OCI-M2 (cell line): ENCODE measurements around the gene C3orf20.

Source experiments
- DNase-seq: peaks from one replicate; lab custom pipeline; 2025; ENCODE audit not compliant: unreplicated experiment; lab: John Stamatoyannopoulos, UW

The C3orf20 gene

GRCh38 chr3:14810070-14810791 lies 135.3 kb downstream of the C3orf20 start:
- no peak for DNase-seq

GRCh38 chr3:14810801-14811661 lies 136.1 kb downstream of the C3orf20 start:
- DNase-seq = no peak

DNA sequence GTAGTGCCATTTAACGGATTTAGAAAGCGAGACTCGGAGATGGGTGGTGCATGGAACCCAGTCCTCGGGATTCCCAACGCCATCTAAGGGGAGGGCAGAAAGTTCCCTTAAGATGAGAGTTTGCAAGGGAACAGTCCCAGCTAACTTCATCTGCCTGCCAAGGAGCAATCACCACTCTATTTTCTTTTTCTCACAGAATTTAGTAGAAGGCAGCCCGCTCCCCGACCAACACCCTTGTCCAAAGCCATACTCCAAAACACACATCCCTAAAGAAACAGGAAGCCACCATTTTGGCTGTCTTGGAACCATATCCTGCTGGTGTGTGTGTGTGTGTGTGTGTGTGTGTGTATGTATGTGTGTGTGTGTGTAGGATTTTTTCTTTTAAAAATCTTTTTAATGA lies 136.7 kb downstream of the C3orf20 start:
- DNase-seq = no peak

GRCh38 chr3:14812196-14812790 lies 137.4 kb downstream of the C3orf20 start:
- DNase-seq = no peak

GRCh38 chr3:14814411-14814871 lies 139.5 kb downstream of the C3orf20 start:
- DNase-seq = no peak

- DNase-seq = no peak
These were observed 141.4 kb downstream of the C3orf20 start for GRCh38 chr3:14816359-14816758.

- DNase-seq = no peak
These were observed 144.0 kb downstream of the C3orf20 start, which contains the start of gene FGD5 for GRCh38 chr3:14818804-14819500. Gene FGD5, plus strand, starts transcription at chr3:14818962. Its CDS starts 110 bp downstream, at chr3:14819072.

DNA sequence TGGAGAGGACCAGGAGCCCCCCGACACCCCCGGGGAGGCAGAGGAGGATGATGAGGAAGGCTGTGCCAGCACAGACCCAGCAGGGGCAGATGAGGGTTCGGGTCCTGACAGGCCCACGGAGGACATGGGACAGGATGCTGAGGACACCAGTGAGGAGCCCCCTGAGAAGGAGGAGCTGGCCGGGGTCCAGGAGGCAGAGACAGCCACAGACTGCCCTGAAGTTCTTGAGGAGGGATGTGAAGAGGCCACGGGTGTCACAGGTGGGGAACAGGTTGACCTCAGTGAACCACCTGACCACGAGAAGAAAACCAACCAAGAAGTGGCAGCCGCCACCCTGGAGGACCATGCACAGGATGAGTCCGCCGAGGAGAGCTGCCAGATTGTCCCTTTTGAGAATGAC lies 144.7 kb downstream of the C3orf20 start:
- no peak for DNase-seq

- DNase-seq = no peak
These were observed 145.2 kb downstream of the C3orf20 start for GRCh38 chr3:14820156-14820555.

DNA sequence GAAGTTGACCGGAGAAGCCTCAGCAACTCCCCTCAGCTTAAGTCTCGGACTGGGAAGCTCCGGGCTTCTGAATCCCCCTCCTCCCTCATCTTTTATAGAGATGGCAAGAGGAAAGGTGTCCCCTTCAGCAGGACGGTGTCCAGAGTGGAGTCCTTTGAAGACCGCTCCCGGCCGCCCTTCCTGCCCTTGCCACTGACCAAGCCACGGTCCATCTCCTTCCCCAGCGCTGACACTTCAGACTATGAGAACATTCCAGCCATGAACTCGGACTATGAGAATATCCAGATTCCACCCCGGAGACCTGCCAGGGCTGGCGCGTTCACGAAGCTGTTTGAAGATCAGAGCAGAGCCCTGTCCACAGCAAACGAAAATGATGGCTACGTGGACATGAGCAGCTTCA lies 146.2 kb downstream of the C3orf20 start:
- DNase-seq = no peak

GRCh38 chr3:14822134-14822533 lies 147.2 kb downstream of the C3orf20 start:
- no peak for DNase-seq
